Stimulated activated CD8-positive, alpha-beta memory T cell treated with anti-CD3 and anti-CD28 coated beads, Interleukin-2, amount 100 ng/mL, for 1 hour (primary cell): ENCODE data around the gene ELAVL4.

Experiments used
- DNase-seq, 2 donors: peaks; one replicate each; pipeline ENCODE4 v3.0.0-alpha.2; 2020; ENCODE audit warnings: low read depth in 2 of 2

ELAVL4 gene

GRCh38 chr1:50177994-50178393 lies 69.3 kb downstream of the ELAVL4 start:
- no peak for DNase-seq

DNA sequence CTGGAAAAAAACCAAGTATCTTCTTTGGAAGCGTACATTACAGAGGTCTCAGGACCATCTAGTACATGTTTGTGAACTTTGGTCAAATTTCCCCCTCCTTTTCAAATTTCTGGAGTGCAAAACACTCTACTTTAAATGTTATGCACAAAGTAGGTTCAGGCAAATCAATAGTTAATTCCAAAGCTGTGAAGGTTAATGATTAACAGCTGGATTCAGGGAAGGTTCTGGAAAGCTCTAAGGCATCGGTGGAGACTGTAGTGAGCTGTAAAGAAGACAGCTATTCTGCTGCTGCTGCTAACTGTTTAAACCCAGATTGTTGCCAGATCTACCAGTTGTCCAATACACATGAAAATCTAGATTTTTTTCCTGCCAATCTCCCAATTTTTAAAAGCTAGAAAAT lies 70.9 kb downstream of the ELAVL4 start:
- DNase-seq, result no peak

GRCh38 chr1:50180367-50180766 lies 71.6 kb downstream of the ELAVL4 start:
- DNase-seq, result no peak

GRCh38 chr1:50181027-50181663 lies 72.4 kb downstream of the ELAVL4 start:
- DNase-seq, result no peak

DNA sequence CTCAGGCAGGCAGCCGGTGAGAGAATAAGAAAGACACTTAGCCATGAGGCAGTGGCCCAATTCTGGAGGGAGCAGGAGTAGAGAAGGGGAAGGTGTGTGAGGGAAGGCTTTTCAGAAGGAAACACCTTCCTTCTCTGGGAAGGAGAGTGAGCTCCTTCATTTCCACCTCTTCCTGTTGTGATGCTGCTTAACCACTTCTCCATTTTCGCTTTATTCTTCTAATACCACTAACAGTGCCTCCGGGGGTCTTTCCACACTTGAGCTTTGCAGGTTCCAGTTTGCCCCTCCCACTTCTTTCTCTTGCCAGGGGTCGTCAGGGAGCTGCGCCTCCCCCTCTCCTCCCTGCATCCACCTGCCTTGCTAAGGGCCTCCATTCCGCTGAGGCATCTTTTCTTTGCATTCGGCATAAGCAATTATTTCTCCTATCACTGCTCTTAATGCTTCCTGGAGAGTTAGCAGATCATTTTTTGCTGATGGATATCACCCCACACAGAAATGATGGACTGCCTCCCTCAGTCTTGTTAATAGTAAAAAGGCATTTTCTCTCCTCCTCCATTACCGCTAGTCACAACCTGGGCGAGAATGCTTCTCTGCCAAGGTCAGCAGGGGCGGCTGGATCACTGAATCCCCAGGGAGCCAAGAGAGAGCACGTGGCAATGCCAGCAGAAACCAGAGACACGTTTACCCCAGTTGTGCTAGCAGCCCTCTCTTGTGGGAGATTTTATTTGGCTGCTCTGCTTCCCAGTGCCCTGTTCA lies 74.8 kb downstream of the ELAVL4 start:
- no peak for DNase-seq

- DNase-seq, result no peak
These were observed 80.6 kb downstream of the ELAVL4 start for GRCh38 chr1:50189369-50189768.

DNA sequence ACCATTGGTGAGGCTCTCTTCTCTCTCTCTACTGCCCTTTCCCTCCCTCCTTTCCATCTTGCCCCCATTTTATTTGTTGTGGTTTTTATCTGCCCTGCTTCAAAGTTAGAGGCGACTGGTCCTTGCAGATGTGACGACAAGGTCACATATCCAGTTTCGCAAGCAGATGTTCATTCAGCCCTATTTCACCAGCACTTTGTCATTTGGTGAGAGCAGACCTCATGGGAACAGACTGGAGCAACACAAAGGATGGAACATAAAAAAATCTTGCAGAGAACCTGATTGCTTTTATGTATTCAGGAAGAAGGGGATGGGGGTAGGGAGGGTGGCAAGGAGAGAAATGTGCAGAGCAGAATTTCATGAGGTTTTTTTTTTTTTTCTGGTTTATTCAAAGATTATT lies 84.3 kb downstream of the ELAVL4 start:
- no peak for DNase-seq

DNA sequence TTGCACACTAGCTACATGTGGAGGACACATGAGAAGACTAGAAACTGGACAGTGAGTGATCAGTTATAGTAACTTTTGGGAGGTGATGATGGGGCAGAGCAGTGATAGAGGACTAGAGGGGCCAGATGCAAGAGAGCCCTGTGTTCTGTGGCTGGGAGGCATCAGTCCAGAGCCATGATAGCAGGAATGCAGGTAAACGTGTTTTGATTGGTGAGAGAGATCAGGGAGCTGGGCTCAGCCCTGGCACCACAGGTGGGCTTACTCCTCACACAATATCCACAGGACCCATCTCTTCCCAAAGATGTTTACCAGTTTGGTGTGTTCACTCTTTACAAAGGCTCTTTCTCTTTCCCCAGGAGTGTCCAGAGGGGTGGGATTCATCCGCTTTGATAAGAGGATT lies 86.5 kb downstream of the ELAVL4 start:
- DNase-seq, result no peak

- DNase-seq, result no peak
These were observed 87.4 kb downstream of the ELAVL4 start for GRCh38 chr1:50196081-50196480.

- DNase-seq, result no peak
These were observed 88.5 kb downstream of the ELAVL4 start for GRCh38 chr1:50197216-50197615.

- DNase-seq, result no peak
These were observed 99.6 kb downstream of the ELAVL4 start for GRCh38 chr1:50208315-50208714.

DNA sequence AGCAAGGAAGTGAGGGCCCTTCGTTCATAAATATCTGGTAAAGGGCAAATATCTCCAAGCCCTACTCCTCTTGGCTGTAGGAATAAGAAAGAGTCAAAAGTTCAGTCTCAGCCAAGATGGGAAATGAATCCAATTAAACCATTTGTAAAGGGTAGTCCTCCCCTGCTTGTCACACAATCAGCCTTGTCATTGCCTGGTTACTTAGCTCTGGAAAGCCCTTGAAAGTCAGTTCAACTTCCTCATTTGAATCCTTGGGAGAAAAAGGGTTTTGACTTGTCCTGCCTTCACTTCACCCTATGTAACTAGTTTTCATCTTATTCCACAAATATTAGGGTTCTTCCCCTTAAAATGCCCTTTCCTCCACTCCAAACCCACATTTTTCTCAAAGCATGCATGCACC lies 100.0 kb downstream of the ELAVL4 start:
- DNase-seq, result no peak

DNA sequence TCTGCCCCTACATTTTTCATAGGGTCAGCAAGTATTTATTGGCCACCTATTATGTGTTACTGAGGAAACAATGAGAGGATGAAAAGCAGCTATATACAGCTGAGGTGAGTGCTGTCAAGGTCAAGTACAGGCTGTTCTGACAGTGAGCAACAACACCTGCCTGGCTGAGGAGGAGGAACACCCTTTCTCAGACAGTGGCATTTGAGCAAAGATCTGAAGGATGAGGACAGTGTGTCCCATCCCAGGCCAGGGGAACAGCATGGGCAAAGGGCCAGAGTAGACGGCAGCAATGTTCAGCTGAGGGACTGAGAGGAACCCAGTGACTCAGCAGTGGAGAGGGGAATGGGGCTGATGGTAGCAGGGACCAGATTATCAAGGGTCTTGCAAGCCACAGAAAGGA lies 101.0 kb downstream of the ELAVL4 start:
- no peak for DNase-seq

- DNase-seq, result no peak
These were observed 104.8 kb downstream of the ELAVL4 start for GRCh38 chr1:50213505-50213904.

DNA sequence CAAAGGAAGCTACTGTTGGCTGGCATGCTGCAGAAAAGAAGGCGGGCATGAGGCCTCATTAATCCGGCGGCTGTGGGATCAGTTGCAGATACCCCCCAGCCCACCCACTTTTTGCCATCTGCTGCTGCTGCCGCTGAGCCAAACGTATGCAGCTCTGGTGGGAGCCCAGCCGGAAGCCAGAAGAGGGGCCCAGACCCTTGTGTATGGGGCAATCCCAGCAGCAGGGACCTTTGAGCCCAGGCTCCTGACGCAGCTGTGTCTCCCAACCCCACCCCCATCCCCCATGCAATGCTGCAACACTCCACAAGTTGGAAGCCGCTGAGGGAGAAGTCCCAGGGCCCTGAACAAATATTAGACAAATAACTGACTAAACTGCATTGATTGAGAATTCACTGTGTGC lies 106.0 kb downstream of the ELAVL4 start:
- no peak for DNase-seq

DNA sequence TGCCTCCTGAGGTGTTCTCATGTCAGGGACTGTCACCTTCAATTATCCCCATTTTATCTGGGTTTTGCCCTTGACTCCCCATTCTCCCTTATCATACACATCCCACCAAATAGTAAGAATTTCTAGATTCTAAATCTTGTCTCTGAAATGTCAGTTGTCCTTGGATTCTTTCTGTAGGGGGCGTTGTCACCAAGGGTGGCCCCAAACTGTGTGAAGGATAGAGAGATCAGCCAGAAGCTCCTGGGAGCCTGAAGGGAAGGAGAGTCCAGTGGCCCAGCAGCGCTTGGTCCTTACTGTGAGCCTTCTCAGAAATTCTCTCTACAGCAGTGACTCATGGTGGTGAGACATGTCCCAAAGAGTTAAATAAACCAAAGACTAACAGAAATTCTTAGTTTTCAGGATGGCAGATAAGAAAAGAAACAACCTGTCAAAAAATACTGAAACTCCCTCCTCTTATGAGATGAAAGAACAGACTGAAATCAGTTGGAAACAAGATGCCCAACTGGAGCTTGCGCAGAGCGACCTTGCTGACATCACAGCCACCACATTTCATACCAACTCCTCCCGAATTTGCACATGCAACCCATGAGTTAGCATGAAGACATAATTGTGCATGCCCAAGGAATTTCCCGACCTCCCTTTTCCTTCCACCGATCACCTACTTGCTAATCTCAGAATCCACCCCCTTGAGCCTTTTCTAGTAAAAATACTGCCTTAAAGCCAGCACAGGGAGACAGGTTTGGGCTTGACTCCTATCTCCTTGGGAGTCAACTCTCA lies 109.8 kb downstream of the ELAVL4 start:
- DNase-seq, result no peak

- no peak for DNase-seq
These were observed 120.2 kb downstream of the ELAVL4 start for GRCh38 chr1:50228871-50229384.

- DNase-seq, result no peak
These were observed 122.5 kb downstream of the ELAVL4 start for GRCh38 chr1:50231209-50231608.

DNA sequence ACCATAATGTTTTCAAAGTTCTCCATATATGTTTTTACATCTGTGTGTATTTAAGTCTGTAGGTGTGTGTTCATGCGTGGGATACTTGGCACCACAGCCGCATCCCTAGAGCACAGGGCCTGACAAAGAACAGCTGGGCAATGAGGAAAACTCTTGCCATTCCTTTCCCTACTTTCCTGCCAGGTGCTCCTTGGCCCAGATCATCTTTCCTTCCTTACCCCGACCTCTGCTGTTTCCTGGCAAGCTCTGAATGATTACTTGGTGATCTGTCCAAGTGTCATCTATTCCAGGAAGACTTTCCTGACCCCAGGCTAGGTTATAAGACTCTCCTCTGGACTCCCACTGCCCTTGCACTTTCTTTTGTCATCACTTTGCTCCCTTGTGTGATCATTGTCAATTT lies 123.6 kb downstream of the ELAVL4 start:
- DNase-seq, result no peak

- DNase-seq, result no peak
These were observed 127.9 kb downstream of the ELAVL4 start for GRCh38 chr1:50236656-50237055.

DNA sequence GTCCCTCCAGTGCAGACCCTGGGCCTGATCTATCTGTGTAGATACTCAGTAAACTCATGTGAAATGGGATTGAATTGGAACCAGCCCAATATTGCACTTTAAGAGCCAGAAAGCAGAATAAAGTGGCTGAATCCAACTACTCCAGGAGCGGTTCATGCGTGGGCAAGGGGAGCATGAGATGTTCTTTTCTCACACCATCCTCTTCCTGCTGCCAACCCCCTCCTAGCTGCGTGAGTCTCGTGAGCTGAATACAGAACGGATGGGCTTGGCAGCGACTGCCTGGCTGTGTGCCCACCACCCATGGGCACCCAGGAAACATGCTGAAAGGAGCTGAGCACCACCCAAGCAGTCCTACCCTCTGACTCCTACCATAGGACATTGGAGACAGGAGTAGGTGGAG lies 128.3 kb downstream of the ELAVL4 start:
- DNase-seq, result no peak

DNA sequence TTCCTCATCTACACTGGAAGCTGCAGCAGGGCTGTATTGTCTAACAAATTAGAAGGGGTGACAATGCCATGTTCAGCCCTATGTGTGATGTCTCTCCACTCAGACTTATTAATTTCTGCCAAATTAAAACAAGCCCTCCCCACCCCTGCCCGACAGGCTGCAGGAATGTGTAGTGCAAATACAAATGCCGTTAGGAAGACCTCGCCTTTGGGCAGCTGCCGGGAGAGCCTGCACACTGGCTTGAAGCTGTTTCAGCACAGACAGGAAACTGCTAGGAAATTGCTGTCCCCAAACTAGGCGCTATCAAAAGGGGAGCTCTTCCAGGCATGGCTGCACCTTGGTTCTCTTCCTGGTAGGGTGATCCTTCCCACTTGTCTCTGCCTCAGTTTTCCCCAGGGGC lies 135.2 kb downstream of the ELAVL4 start:
- DNase-seq, result no peak

DNA sequence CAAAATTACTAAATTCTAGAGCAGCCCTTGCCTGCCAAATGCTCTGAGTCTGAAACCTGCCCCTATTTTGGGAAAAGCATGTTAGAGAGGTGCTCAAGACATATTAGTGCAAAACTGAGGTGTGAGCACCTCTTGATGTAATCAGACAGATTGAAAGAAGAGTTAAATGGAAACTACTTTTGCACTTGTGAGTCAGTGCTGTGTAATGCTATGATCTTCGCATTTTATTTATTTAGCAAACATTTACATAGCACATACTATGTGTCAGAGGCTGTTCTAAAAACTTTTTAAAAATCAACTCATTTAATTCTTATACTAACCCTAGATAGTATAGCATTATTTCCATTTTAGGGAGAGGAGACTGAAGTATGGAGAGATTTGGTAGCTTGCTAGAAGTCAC lies 138.1 kb downstream of the ELAVL4 start:
- no peak for DNase-seq
